Vagina (tissue), 2 donors: ENCODE results near the gene PCAT6. TPM values are rescaled to one million over a fixed set of nuclear protein-coding genes. Genes with fewer than 3 reads are reported as not detected.

Experiments used
- DNase-seq, 2 donors: peaks; one replicate each; pipeline ENCODE4 v3.0.0-alpha.2; 2017; ENCODE audit errors: extremely low spot score in 2 of 2
- H3K27ac ChIP-seq: fragments of 200-600 bp; sonication (generic); one replicate; pipeline ENCODE4 v1.5.1; 2019
- H3K27me3 ChIP-seq: fragments of 200-600 bp; sonication (generic); one replicate; pipeline ENCODE4 v1.5.1; 2019
- H3K36me3 ChIP-seq, 2 donors: fragments of 200-600 bp; sonication (generic); one replicate each; pipeline ENCODE4 v1.5.1; 2017 to 2019
- H3K4me1 ChIP-seq: fragments of 200-600 bp; sonication (generic); one replicate; pipeline ENCODE4 v1.5.1; 2019
- H3K4me3 ChIP-seq, 2 donors: fragments of 200-600 bp; sonication (generic); 1 replicate in 1 of 2; 2 replicates in 1 of 2; pipeline ENCODE4 v1.5.1; 2016 to 2019
- H3K9me3 ChIP-seq: fragments of 200-600 bp; sonication (generic); one replicate; pipeline ENCODE4 v1.5.1; 2019
- CTCF ChIP-seq, 3 experiments: fragments of 450-650 bp in 2 of 3; fragments of 200-600 bp in 1 of 3; sonication (generic) in 1 of 3; IDR thresholded peaks; one replicate each; pipeline ENCODE4 v1.5.1; 2017 to 2019; ENCODE audit warnings: antibody characterized with exemption in 3 of 3, mild to moderate bottlenecking in 2 of 3, moderate library complexity in 2 of 3
- POLR2A ChIP-seq, 2 donors: fragments of 450-650 bp; IDR thresholded peaks; one replicate each; pipeline ENCODE4 v1.6.1; 2017; ENCODE audit warnings: antibody characterized with exemption in 2 of 2, mild to moderate bottlenecking in 2 of 2, moderate library complexity in 2 of 2
- POLR2AphosphoS5 ChIP-seq, 2 donors: sonication (generic); formaldehyde crosslinking; IDR thresholded peaks; one replicate each; pipeline ENCODE4 v1.9.0; 2017; ENCODE audit warnings: antibody characterized with exemption in 2 of 2, mild to moderate bottlenecking in 2 of 2, low read depth in 1 of 2; ENCODE audit not compliant: insufficient read depth in 1 of 2
- intact Hi-C: fragments of 100-400 bp; cut with DNase I; formaldehyde crosslinking; loops from one replicate; pipeline ENCODE4 v1.15.1; 2023
- total RNA-seq: library from RNA; depleted of rRNA; stranded (reverse); fragments of >200 nt; gene quantifications from one replicate; pipeline ENCODE4 v1.2.3, GENCODE V29; 2016

PCAT6 gene
- total RNA-seq, 1 donor from 2014 or later, result not detected

GRCh38 chr1:202834771-202835547, 24.2 kb downstream of the PCAT6 start:
- Histone ChIP-seq H3K27me3 (no peaks in the 10 kb centered on the region), H3K4me3 (no peak overlapping the region), H3K4me1 (peaks cover 25% of the 10 kb centered on the region), H3K9me3 (no peaks in the 10 kb centered on the region), H3K36me3 (no peaks in the 10 kb centered on the region), H3K27ac (no peak overlapping the region)
- no peak for TF ChIP-seq POLR2AphosphoS5 (IDR thresholded peaks at IDR 0.05; ENCODE audit: insufficient read depth in 1 of 2, low read depth in 1 of 2)
- no peak for TF ChIP-seq CTCF (IDR thresholded peaks at IDR 0.05)
- TF ChIP-seq POLR2A (IDR thresholded peaks at IDR 0.05), result no peak
- intact Hi-C loops, result no loop called here
- DNase-seq, result no peak

- intact Hi-C loops, result no loop called here
- Histone ChIP-seq H3K36me3 (no peaks in the 10 kb centered on the region), H3K27me3 (no peaks in the 10 kb centered on the region), H3K4me1 (peaks cover 25% of the 10 kb centered on the region), H3K9me3 (no peaks in the 10 kb centered on the region), H3K27ac (no peak overlapping the region), H3K4me3 (no peak overlapping the region)
- TF ChIP-seq POLR2A (IDR thresholded peaks at IDR 0.05), result no peak
- no peak for DNase-seq
Measured at GRCh38 chr1:202835548-202836072, 24.9 kb downstream of the PCAT6 start.

GRCh38 chr1:202836623-202837403, 26.1 kb downstream of the PCAT6 start:
- no peak overlapping the region for H3K4me3 ChIP-seq
- no peak for TF ChIP-seq POLR2AphosphoS5 (IDR thresholded peaks at IDR 0.05; ENCODE audit: insufficient read depth in 1 of 2, low read depth in 1 of 2)
- TF ChIP-seq POLR2A (IDR thresholded peaks at IDR 0.05), result no peak
- no peak for TF ChIP-seq CTCF (IDR thresholded peaks at IDR 0.05)
- peaks cover 25% of the 10 kb centered on the region for H3K4me1 ChIP-seq
- H3K27ac ChIP-seq, result peak overlapping the region; percentile 20
- intact Hi-C loops, result no loop called here
- H3K9me3 ChIP-seq, result no peaks in the 10 kb centered on the region
- no peaks in the 10 kb centered on the region for H3K36me3 ChIP-seq
- DNase-seq, result no peak
- no peaks in the 10 kb centered on the region for H3K27me3 ChIP-seq

DNA sequence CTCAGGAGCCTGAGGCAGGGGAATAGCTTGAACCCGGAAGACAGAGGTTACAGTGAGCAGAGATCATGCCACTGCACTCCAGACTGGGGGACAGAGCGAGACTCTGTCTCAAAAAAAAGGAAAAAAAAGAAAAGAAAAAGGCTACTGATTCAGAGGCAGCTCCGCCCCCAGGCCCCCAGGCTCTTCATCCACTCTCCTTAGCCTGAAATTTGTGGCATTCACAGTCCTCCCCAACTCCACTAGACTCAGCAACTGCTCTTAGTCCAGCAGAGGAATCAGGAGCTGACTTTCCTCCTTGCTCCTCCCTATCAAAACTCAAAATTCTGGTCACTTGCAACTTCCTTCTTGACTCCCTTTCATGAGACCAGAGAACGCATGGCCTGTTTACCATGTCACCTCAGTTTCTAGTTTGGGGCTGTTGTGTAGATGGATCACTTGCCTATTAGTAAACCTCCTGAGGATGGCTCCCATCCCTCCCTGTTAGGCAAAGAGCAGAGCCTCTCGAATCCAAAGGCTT, 27.1 kb downstream of the PCAT6 start:
- H3K4me1 ChIP-seq, result peaks cover 25% of the 10 kb centered on the region
- no peaks in the 10 kb centered on the region for H3K27me3 ChIP-seq
- no peak for DNase-seq
- H3K36me3 ChIP-seq, result no peaks in the 10 kb centered on the region
- intact Hi-C loops, result no loop called here
- H3K4me3 ChIP-seq, result no peak overlapping the region
- no peaks in the 10 kb centered on the region for H3K9me3 ChIP-seq
- TF ChIP-seq CTCF (IDR thresholded peaks at IDR 0.05) (no peak), POLR2AphosphoS5 (IDR thresholded peaks at IDR 0.05; ENCODE audit: insufficient read depth in 1 of 2, low read depth in 1 of 2) (no peak), POLR2A (IDR thresholded peaks at IDR 0.05) (no peak)
- H3K27ac ChIP-seq, result no peak overlapping the region

DNA sequence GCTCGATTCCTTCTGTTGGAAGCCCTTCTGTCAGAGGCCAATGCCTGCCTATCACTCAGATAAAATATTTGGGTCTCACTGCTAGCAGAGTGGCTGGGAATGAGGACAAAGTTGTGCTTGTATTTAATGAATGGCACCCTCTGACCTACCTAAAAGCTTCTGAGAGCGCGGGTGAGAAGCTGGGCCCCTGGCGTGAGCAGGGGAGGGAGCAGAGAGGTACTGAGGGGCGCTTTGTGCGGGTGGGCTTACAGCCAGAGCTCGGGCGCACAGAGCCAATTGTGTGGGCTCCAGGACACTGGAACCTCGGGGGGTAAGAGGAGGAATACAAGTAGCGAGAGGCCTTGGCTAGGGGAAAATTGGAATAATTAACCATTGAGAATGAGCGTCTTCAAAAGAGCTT, 32.3 kb downstream of the PCAT6 start:
- Histone ChIP-seq H3K27ac (no peak overlapping the region), H3K27me3 (no peaks in the 10 kb centered on the region), H3K9me3 (no peaks in the 10 kb centered on the region), H3K36me3 (no peaks in the 10 kb centered on the region), H3K4me3 (no peak overlapping the region), H3K4me1 (no peaks in the 10 kb centered on the region)
- intact Hi-C loops, result no loop called here
- no peak for TF ChIP-seq POLR2A (IDR thresholded peaks at IDR 0.05)
- no peak for TF ChIP-seq CTCF (IDR thresholded peaks at IDR 0.05)
- TF ChIP-seq POLR2AphosphoS5 (IDR thresholded peaks at IDR 0.05; ENCODE audit: insufficient read depth in 1 of 2, low read depth in 1 of 2), result no peak
- DNase-seq, result no peak
